GM18873 (cell line): ENCODE measurements around the gene NTM.
"Not testable (repeated sequence)": the region's sequence is repeated elsewhere in the genome, so short reads cannot be mapped to it uniquely, and the experiment has no call there.

ENCODE experiments used
- ATAC-seq: cut with Tn5 transposase; IDR thresholded peaks from one replicate; pipeline ENCODE4 v1.9.1; 2021; ENCODE audit warnings: mild to moderate bottlenecking, moderate library complexity, moderate number of reproducible peaks; ENCODE audit not compliant: unreplicated experiment, low FRiP score

NTM gene

DNA sequence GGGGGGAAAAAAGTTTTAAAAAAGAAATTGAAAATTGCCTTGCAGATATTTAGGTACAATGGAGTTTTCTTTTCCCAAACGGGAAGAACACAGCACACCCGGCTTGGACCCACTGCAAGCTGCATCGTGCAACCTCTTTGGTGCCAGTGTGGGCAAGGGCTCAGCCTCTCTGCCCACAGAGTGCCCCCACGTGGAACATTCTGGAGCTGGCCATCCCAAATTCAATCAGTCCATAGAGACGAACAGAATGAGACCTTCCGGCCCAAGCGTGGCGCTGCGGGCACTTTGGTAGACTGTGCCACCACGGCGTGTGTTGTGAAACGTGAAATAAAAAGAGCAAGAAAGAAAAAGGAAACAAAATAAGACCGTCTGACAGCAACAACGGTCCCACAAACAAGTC, 964.9 kb downstream of the NTM start:
- ATAC-seq, result no peak

DNA sequence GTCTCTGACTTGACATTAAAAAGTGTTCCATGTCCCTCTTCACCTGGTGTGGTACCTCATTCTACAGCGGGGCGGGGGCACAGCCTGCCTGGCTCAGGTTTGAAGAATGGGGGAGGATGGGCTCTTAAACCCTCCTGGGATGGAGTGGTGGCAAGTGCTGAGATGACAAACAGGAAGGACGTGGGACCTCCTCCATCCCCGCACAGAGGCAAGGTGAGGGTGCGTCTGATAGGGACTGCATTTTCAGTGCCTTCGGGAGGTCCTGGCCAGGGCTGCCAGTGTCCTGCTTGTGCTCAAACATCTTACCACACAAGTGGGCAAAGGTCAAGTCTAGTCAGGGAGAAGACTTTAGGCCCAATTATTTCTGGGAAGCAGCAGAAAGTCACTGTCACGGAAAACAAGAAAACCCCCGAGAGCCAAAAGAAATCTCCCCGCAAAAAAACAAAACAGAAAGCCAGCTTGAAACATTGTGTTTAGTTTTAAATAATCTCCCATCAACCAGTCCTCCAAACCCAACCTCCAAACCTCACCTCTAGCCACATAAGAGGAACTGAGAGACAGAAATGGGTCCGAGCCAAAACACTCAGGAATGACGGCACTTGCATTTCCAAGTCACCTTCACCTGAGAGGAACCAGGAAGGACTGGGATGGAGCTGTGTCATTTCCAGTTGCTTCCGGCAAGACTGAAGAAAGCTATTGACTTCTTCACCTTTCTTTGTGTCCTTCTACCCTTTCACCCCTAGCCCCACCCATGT, 966.5 kb downstream of the NTM start:
- ATAC-seq, result no peak

DNA sequence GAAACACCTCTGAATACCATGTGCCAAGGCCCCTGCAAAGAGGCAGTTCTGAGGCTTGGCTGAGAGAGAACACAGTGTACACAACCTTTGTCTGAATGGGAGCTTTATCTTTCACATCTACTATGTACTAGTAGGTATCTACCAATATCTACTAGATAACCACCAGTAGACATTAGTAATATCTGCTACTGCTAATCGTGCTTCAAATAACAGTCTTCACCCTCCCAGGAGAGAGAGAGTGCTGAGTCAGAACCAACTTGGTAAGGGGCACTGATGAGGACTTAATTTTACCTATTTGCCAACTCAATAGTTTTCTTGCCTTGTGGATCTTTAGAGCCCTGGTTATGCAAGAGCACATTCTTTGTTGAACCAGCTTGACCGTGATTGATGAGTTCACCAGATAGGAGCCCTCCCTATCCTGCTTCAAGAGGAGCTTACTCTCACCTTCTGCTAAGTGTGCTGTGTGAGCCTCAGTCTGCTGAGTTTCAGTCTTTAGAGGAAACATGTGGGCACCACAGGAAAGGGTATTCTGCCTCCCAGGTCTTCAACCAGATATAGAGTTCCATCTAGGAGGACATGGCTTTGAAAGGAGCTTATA, 967.5 kb downstream of the NTM start:
- ATAC-seq, result no peak

DNA sequence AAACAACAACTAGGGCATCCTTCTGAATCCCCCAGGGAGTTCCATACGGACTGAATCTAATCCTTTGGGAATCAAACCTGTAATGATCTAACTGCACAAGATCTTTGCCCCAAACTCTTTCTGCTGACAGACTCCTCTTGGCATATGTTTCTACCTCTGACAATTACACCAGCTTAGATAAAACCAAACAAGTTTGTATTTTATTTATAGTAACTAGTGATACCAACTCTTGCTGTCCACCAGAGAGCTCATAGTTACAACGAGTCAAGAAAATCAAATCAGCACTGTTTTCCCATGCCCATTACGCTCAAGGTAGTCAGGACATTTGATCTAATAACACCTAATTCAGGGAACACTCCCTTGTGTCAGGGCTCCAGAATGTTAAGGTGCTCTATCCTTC, 972.0 kb downstream of the NTM start:
- no peak for ATAC-seq

DNA sequence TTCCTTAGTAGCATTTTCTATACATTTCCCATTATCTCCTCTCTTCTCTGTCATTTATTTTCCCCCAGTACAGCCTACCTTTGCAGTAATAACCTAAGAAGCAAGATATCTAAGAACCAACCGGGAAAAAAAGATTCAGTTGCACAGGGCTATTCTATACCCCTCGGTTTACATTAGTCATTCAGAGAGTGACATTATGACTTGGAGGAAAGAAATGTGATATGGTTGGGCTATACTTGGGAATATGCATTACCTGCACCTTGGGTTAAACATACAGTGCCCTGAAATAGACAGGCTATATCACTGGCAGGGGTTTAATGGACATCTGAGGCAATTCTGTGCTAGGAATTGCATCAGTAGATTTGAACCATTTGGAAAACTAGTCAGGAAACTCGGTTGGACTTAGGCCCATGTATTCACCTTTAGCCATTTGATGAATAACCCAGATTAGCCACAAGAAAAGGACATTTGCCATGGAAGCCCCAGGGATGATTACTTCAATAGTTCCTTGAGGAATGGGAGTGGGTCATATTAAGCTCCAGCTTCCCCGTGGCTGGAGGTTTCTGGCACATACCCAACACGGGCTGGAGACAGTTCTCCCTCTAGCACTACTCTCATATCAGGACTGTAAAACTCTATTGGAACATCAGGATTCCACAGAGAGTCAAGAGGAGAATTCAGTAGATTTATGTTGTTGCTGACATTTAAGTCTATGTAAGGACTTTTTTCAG, 973.2 kb downstream of the NTM start:
- peak; percentile 73 for ATAC-seq

DNA sequence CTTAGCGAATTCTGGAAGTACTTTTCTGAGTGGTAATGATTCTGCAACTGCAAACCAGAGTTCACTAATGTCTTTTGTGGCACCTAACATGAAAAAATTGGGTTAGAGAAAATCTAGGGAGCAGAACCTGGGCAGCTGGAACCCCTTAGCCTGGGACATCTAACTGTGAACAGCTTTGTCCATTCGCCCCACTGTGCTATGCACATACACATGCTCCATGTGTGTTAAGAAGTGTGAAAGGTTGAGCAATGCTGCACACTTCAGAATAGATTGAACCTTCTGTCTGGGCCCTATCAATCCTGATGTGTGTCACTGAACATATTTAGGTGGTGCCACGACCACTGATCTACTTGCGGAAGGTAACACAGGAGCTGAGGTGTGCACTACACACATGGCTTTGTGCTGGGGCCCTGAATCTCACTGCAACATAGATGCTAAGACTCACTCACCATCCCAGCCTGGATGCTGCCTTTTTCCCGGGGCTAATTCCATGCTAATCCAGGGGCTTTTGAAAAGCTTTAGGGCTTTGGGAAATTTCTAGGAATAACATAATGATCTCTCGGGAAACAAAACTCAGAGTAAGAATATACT, 976.2 kb downstream of the NTM start:
- no peak for ATAC-seq

DNA sequence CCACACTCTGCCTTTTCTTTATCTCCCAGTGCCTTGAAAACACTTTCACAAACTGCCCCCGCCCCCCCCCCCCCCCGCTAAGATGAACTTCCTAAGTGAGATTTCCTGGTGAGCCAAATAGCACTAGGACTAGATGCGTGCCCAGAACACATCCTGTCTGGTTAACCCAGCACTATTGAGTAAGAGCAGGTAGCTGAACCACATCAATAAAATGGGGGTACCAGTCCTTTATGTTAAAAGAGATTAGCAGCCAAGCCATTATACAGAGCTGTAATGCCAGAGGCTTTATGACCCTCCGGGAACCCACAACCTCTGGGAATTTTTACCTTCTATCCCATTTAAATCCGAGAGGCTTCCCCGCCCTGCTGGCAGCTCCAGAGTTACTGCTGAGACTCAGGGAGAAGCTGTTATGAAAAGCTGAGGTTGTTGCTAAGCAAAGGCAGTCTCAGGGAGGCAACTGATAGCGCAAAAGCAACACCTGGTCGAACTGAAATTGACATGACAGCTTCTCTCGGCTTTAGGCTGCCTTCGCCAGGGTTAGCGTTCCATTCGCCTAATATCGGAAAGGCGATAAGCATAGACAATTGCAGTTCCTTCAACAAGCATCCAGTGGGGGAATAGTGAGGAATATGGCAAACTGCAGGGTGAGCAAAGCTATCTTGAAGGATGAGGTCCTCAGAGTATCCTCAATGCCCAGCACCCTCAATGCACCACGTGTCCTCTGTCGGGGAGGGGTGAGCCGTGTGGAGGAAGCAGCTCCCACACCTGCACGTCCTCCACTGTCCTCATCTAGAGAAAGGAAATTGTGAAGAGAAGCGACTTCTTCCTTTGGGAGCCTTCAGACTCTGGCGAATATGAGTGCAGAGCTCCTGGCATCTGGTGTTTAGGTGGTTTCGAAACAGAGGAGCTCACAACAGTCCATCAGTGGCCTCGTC, 977.0 kb downstream of the NTM start:
- ATAC-seq, result no peak

DNA sequence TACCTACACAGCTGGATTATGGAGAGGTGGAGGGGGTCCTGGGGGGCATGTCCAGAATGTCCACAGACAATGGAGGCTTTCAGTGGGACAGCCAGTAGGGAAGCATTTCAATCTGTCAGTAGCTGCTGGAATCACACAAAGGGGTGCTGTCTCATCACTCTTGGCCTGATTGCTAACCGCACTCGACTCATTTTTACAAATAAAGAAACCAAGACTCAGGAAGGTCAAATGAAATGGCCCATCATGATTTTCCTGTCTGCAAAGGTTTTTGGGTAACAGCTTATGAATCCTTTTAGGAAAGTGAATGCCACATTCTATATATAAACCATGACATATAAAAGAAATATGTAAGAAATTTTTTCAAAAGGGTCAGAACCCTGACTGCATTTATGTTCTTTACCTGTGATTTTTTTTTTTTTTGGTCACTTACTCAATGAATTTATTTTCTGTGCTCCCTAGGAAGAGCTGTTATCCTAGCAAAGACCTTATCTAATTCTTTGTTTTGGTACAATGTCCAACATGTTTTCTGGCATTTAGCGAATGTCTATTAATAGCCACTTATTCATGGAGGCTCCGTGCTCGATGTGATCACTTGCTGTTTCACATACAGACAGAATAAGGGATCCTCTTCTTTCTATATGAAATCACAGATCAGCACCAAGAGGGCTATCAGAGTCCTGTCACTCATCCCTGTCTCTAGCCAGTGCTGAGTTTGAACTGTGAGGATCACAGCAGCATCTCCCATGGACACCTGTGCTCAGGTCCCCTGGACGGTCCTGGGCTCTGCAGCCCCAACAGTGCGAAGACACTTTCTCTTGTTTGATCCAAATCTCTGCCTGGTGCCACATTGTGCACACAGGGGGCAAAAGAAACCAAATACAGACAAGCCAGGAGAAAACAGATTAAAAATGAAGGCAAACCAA, 979.7 kb downstream of the NTM start:
- no peak for ATAC-seq

DNA sequence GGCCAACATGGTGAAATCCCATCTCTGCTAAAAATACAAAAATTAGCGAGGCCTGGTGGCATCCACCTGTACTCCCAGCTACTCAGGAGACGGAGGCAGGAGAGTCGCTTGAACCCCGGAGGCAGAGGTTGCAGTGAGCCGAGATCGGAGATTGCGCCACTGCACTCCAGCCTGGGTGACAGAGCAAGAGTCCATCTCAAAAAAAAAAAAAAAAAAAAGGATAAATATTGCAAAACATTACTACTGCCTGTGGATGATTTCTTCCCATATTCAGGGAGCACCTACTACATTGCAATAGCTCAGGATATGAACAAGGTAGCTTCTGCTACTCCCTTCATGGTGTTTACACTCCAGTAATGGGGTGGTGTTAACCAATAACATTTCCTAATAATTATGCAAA, 980.6 kb downstream of the NTM start:
- no peak for ATAC-seq

DNA sequence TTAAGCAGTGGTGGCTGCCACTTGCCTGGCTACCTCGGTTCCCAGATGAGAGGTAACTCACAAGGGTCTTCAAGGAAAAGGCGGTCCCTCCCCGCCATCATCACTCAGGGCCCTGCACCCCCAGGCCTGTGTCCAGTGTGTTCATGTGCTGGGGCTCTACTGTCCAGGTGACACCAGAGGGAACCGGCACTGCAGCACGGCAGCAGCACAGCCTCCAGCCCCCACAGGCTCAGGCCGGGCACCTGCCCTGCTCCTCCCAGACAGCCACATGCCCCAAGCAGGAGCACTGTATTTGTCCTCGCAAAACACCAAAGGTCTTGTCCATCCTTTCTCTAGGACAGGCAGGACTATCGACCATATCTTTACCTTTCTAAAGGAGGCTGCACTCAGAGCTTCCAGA, 982.1 kb downstream of the NTM start:
- ATAC-seq, result no peak

DNA sequence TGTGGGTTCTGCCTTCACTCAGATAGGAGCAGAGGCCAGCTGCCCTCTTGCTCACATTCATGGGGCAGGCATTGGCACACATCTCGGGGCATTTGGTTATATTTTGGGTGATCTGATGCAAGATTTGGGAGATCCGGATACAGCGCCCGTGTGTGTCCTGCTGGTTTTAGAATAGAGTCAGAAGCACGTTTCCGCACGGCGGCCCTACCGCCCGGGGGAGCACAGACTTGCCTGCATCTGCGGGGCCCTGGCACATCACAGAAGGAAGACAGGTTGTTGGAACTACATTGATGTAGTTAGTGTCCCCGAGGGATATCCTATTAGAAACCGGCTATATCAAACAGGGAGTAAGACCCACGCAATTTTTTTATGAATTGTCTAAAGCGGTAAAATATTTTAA, 982.8 kb downstream of the NTM start:
- no peak for ATAC-seq

DNA sequence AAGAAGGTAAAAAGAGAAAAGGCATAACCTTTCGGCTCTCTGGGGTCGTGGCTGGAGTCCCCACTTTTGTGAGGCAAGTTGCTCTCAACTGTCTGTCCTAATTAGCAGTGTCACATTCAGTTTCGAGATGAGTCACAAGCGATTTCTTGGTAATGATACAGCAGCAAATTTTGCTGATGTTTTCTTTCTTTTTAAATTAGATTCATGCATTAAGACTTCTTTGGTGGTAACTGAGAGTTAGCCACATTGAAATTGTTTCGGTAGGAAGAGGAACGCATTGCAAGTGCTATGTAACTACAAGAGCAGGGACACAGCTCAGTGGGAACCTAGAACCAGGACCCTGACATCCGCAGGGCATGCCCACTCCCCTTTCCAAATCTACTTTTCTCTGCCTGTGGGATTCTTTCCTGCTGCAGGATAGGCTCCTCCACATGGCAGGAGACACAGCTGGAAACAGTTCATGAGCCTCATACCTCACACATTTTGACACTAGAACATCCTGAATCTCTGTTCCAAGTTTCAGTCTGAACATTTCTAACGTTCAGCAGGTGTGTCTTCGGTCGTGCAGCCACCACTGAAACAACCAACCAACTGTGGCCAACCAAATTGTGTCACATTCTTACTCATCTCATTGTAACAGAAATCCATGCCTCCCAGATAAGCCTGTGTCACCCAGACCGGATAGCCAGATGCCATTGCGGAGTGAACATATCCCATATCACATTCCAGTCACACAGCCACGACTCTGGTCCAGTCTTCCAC, 987.6 kb downstream of the NTM start:
- peak; percentile 73 for ATAC-seq

DNA sequence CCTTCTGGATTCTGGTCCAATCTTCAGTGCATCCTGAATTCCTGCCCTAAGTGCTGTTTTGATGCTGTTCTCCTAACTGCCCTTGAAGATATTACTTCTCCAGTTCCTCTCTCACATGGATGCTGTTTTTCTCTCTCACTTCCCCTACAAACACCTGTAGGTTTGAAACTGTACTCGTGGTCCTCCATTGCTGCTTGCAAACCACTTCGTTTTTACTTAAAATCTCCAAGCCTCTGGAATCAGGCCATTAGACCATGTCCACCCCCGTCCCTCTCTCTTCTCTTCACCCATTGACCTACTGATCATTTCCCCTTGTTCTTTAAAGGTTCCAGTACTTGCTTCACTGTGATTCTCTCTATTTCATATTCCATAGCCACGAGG, 988.1 kb downstream of the NTM start:
- ATAC-seq, result peak; percentile 45

DNA sequence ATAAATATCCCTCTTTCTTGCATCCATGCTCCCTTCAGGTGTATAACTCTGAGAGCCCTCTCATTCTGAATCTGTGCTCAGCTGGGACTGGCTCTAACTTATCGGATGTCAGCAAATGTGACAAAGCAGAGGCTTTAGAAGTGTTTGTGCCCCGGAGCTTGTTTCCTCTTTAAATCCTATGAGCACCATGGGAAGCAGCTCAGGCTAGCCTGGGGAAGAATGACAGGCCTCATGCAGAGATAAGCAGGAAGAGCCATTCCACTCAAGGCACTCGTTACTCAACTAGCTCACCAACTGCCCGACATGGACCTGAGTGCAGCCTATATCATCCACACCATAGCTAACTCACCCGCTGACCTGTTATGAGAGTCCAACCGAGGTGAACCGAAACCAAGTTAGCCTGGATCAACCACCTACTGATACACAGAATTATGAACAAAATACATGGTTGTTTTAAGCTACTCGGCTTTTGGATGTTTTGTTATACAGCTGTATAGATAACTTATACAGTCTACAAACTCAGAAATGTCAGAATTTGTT, 990.7 kb downstream of the NTM start:
- ATAC-seq, result no peak

DNA sequence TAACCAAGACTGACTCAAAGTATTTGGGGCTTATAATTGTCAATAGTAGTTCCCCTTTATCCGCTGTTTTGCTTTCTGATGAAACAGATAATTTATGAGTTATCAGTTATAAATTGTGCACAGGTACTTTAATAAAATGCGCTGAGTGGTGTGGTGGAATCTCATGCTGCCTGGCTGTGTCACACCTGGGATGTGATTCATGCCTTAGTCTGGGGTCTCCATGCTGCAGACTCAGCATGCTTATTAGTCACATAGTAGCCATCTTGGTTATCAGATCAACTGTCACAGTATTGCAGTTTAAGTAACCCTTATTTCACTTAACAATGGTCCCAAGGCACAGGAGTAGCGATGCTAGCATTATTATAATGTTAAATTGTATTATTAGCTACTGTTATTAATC, 995.2 kb downstream of the NTM start:
- no peak for ATAC-seq

DNA sequence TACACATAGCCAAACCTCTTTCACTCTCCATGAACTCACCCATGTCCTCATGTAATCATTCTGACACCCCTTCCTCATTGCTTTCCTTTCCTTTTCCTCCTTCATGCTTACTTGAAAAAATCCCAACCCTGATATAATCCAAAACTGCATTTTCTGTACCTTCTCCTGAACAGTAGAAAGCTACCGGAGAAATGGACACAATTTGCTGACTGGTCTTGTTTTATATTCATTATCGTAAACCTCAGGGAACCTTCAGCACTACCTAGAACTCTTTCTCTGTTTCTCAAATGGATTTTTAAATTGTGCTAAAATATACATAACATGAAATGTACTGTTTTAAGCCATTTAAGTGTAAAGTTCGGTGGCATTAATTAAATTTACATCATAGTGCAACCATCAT, 996.9 kb downstream of the NTM start:
- no peak for ATAC-seq

DNA sequence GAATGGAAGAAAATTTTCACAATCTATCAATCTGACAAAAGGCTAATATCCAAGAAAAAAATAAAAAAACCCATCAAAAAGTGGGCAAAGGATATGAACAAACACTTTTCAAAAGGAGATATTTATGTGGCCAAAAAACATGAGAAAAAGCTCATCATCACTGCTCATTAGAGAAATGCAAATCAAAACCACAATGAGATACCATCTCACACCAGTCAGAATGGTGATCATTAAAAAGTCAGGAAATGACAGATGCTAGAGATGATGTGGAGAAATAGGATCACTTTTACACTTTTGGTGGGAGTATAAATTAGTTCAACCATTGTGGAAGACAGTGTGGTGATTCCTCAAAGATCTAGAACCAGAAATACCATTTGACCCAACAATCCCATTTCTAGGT, 999.7 kb downstream of the NTM start:
- ATAC-seq, result not testable (repeated sequence)

DNA sequence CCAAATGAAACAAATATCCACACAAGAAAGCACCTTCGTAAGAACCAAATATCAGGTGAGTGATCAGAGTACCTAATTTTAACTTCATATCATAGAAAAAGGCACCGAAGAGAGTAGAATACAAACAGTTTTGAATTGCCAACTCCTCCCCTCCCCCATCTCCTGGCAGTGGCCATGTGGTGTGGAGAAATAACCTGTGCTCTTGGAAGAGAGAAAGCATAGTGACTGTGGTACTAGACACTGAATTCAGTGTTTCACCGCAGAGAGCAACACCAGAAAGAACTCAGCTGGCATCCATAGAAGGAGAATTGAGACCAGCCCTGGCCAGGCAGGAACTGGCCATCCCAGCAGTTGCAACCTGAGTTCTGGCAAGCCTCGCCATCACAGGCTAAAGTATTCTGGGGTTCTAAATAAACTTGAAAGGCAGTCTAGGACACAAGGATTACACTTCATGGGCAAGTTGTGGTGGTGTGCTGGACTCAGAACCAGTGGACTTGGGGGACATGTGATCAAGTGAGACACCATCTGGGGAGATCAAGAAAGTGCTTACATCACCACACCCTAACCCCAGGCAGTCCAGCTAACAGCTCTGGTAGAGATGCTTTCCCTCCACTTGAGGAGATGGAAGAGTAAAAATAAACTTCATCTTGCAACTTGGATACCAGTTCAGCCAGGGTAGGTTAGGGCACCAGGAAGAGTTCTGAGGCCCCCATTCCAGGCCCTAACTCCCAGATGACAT, 1003.2 kb downstream of the NTM start:
- ATAC-seq, result no peak
